Type B pancreatic cell (in vitro differentiated cells): ENCODE data around the gene MPZL3. TPM values are rescaled to one million over a fixed set of nuclear protein-coding genes. Genes with fewer than 3 reads are reported as not detected.

ENCODE experiments used
- DNase-seq: peaks from one replicate; pipeline ENCODE4 v3.0.0; 2021; ENCODE audit warnings: mixed read lengths; ENCODE audit not compliant: unreplicated experiment; ENCODE audit errors: extremely low spot score
- H3K27ac Mint-ChIP-seq: 2 replicates; pipeline ENCODE4 v1.8.0; 2021; ENCODE audit warnings: mild to moderate bottlenecking, mixed read lengths
- H3K27me3 Mint-ChIP-seq: 2 replicates; pipeline ENCODE4 v1.8.0; 2021; ENCODE audit warnings: mixed read lengths
- H3K36me3 Mint-ChIP-seq: 2 replicates; pipeline ENCODE4 v1.8.0; 2021; ENCODE audit warnings: mixed read lengths
- H3K4me1 Mint-ChIP-seq: one replicate; pipeline ENCODE4 v1.8.0; 2021; ENCODE audit warnings: mixed read lengths; ENCODE audit not compliant: unreplicated experiment
- H3K4me3 Mint-ChIP-seq: 2 replicates; pipeline ENCODE4 v1.8.0; 2021; ENCODE audit warnings: mild to moderate bottlenecking, mixed read lengths
- H3K9me3 Mint-ChIP-seq: 2 replicates; pipeline ENCODE4 v1.8.0; 2021; ENCODE audit warnings: mixed read lengths
- total RNA-seq: library from RNA; stranded (reverse); gene quantifications from 2 replicates; pipeline ENCODE4 v1.2.1, GENCODE V29; 2021; ENCODE audit warnings: low replicate concordance
- TF ChIP-seq, protein P1 (sequence below): fragments of 200-600 bp; sonication (generic); conservative IDR thresholded peaks from 2 replicates; pipeline ENCODE4 v1.5.0; 2021; ENCODE audit warnings: antibody characterized with exemption, mild to moderate bottlenecking

The MPZL3 gene
- total RNA-seq, 1 donor from 2014 or later = 10.2 TPM

DNA sequence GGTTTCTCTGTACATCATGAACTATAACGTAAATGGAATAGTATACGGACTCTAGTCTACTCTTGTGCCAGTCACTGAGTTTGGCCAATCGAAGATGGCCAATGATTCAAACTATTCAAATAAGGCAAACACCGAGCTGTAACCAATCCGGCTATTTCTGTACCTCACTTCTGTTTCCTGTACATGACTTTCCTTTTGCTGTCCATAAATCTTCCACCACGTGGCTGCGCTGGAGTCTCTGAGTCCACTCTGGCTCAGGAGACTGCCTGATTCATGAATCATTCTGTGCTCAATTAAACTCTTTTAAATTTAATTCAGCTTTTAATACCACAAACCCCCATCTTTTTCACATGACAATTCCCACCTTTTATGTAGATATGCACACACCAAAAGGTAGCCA lies 25.9 kb downstream of the MPZL3 start:
- no peak overlapping the region for H3K27ac Mint-ChIP-seq
- H3K36me3 Mint-ChIP-seq = no peaks in the 10 kb centered on the region
- no peak for DNase-seq
- TF ChIP-seq, protein P1, sequence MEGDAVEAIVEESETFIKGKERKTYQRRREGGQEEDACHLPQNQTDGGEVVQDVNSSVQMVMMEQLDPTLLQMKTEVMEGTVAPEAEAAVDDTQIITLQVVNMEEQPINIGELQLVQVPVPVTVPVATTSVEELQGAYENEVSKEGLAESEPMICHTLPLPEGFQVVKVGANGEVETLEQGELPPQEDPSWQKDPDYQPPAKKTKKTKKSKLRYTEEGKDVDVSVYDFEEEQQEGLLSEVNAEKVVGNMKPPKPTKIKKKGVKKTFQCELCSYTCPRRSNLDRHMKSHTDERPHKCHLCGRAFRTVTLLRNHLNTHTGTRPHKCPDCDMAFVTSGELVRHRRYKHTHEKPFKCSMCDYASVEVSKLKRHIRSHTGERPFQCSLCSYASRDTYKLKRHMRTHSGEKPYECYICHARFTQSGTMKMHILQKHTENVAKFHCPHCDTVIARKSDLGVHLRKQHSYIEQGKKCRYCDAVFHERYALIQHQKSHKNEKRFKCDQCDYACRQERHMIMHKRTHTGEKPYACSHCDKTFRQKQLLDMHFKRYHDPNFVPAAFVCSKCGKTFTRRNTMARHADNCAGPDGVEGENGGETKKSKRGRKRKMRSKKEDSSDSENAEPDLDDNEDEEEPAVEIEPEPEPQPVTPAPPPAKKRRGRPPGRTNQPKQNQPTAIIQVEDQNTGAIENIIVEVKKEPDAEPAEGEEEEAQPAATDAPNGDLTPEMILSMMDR = no peak
- H3K27me3 Mint-ChIP-seq = peaks cover 20% of the 10 kb centered on the region
- no peaks in the 10 kb centered on the region for H3K4me1 Mint-ChIP-seq
- no peak overlapping the region for H3K4me3 Mint-ChIP-seq
- no peaks in the 10 kb centered on the region for H3K9me3 Mint-ChIP-seq

DNA sequence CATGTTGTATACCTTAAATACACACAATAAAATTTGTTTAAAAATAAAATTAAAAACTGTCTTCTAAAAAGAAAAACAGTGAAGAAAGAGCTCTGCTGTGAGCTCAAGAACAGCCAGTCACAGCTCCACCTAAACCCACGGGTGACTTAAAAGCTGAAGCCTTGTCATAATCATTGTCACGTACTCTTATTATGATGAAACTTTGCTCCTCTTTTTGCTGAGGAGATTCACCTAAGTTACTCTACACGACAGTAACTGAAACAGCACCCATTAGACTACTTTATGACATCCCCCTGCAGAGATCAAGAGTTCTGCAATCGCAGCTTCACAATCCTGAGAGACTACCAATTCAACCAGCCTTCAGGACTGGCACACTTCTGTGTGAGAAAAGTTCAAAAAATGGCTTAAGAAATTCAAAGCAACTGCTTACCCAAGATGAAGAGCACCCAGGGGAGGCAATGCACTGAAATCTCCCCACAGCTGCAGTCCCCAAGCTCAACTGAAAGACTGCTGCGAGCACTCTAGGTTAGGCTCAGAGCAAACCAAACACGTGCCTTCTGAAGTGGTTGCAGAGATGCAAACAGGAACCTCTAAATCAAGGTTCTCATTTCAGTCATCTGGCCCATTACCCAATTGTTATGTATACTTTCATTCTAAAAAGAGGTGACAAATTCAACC lies 27.5 kb downstream of the MPZL3 start, which contains the start of gene JAML:
TSS of gene JAML (minus strand) at position 501 of the 678 bp plus-strand sequence. CDS start 10,145 bp downstream, outside the sequence.
- H3K36me3 Mint-ChIP-seq = no peaks in the 10 kb centered on the region
- H3K27ac Mint-ChIP-seq = no peak within 1 kb of the TSS
- no peak within 1 kb of the TSS for H3K4me3 Mint-ChIP-seq
- TF ChIP-seq, protein P1 = no peak
- no peaks in the 10 kb centered on the region for H3K9me3 Mint-ChIP-seq
- H3K27me3 Mint-ChIP-seq = peaks cover 30% of the 10 kb centered on the region
- no peaks in the 10 kb centered on the region for H3K4me1 Mint-ChIP-seq
- no peak for DNase-seq

GRCh38 chr11:118223992-118224391 lies 28.2 kb downstream of the MPZL3 start:
- Mint-ChIP-seq H3K36me3 (no peaks in the 10 kb centered on the region), H3K27me3 (peaks cover 36% of the 10 kb centered on the region), H3K4me1 (no peaks in the 10 kb centered on the region), H3K9me3 (no peaks in the 10 kb centered on the region), H3K4me3 (no peak overlapping the region), H3K27ac (no peak overlapping the region)
- TF ChIP-seq, protein P1 = no peak
- no peak for DNase-seq

- H3K36me3 Mint-ChIP-seq = no peaks in the 10 kb centered on the region
- H3K4me3 Mint-ChIP-seq = no peak overlapping the region
- no peak overlapping the region for H3K27ac Mint-ChIP-seq
- TF ChIP-seq, protein P1 = no peak
- no peaks in the 10 kb centered on the region for H3K4me1 Mint-ChIP-seq
- DNase-seq = no peak
- H3K9me3 Mint-ChIP-seq = no peaks in the 10 kb centered on the region
- peaks cover 39% of the 10 kb centered on the region for H3K27me3 Mint-ChIP-seq
Measured at GRCh38 chr11:118223570-118223969, 28.6 kb downstream of the MPZL3 start.

DNA sequence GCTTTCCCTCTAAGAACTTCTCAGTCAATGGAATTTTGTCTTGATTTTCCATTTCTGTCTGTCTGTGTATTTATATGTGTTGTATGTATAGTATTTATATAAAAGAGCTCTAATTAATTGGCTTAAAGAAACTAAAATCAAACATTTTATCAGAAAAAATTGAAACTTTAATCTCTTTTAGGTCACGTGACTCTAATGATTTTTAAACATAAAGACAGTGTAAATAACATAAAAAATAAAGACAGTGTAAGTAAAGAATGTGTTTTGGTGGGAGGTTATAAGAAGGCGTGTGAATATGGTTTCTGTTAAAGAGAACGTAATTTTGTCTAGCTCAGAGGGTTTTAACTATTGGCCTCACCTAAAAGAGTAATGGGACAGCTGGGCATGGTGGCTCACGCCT lies 29.7 kb downstream of the MPZL3 start:
- Mint-ChIP-seq H3K27me3 (peaks cover 43% of the 10 kb centered on the region), H3K9me3 (no peaks in the 10 kb centered on the region), H3K4me3 (no peak overlapping the region), H3K27ac (no peak overlapping the region), H3K4me1 (no peaks in the 10 kb centered on the region), H3K36me3 (no peaks in the 10 kb centered on the region)
- no peak for DNase-seq
- TF ChIP-seq, protein P1 = no peak
